ENCODE measurements around the gene AGBL4.

Gene AGBL4

GRCh38 chr1:48776393-48777218 lies 1247.1 kb downstream of the AGBL4 start, which contains the start of gene BEND5:
TSS of gene BEND5 (minus strand) at chr1:48776891. CDS start at chr1:48776831, 60 bp downstream.
- peak; percentile 47 for DNase-seq (ENCODE audit: low read depth, low spot score)
- TF ChIP-seq CTCF (IDR thresholded peaks at IDR 0.05; ENCODE audit: low read depth, low read length) = no peak
- peak within 1 kb of the TSS; percentile 53 for H3K4me3 ChIP-seq (ENCODE audit: low read depth, low read length)
- in situ Hi-C loops (cut with HindIII; ENCODE audit: low sequenced_read_pairs) = no loop called here

- in situ Hi-C loops (cut with HindIII; ENCODE audit: low sequenced_read_pairs) = no loop called here
- no peak for TF ChIP-seq CTCF (IDR thresholded peaks at IDR 0.05; ENCODE audit: low read depth, low read length)
- no peak for DNase-seq (ENCODE audit: low read depth, low spot score)
- H3K4me3 ChIP-seq (ENCODE audit: low read depth, low read length) = peak overlapping the region; percentile 53
Measured at GRCh38 chr1:48775831-48776392, 1247.8 kb downstream of the AGBL4 start.

- no peak for DNase-seq (ENCODE audit: low read depth, low spot score)
- no peak overlapping the region for H3K4me3 ChIP-seq (ENCODE audit: low read depth, low read length)
- in situ Hi-C loops (cut with HindIII; ENCODE audit: low sequenced_read_pairs) = no loop called here
- TF ChIP-seq CTCF (IDR thresholded peaks at IDR 0.05; ENCODE audit: low read depth, low read length) = no peak
Measured at GRCh38 chr1:48773133-48773532, 1250.6 kb downstream of the AGBL4 start.

GRCh38 chr1:48772211-48772610 lies 1251.5 kb downstream of the AGBL4 start:
- in situ Hi-C loops (cut with HindIII; ENCODE audit: low sequenced_read_pairs) = no loop called here
- DNase-seq (ENCODE audit: low read depth, low spot score) = no peak
- H3K4me3 ChIP-seq (ENCODE audit: low read depth, low read length) = no peak overlapping the region
- TF ChIP-seq CTCF (IDR thresholded peaks at IDR 0.05; ENCODE audit: low read depth, low read length) = no peak

- TF ChIP-seq CTCF (IDR thresholded peaks at IDR 0.05; ENCODE audit: low read depth, low read length) = no peak
- no peak for DNase-seq (ENCODE audit: low read depth, low spot score)
- H3K4me3 ChIP-seq (ENCODE audit: low read depth, low read length) = no peak overlapping the region
- in situ Hi-C loops (cut with HindIII; ENCODE audit: low sequenced_read_pairs) = no loop called here
Measured at GRCh38 chr1:48771561-48771960, 1252.2 kb downstream of the AGBL4 start.

GRCh38 chr1:48767975-48768510 lies 1255.7 kb downstream of the AGBL4 start:
- DNase-seq (ENCODE audit: low read depth, low spot score) = peak; percentile 11
- in situ Hi-C loops (cut with HindIII; ENCODE audit: low sequenced_read_pairs) = no loop called here
- no peak overlapping the region for H3K4me3 ChIP-seq (ENCODE audit: low read depth, low read length)
- no peak for TF ChIP-seq CTCF (IDR thresholded peaks at IDR 0.05; ENCODE audit: low read depth, low read length)
